Gastrocnemius medialis (tissue), 4 donors: ENCODE results near the gene LIX1.

Source experiments
- CTCF ChIP-seq, 5 experiments: fragments of 450-650 bp in 3 of 5; fragments of 200-600 bp in 2 of 5; sonication (generic) in 2 of 5; IDR thresholded peaks in 4 of 5; conservative IDR thresholded peaks in 1 of 5; 1 replicate in 4 of 5; 2 replicates in 1 of 5; pipeline ENCODE4 v1.5.1; 2016 to 2019; ENCODE audit warnings: antibody characterized with exemption in 5 of 5, mild to moderate bottlenecking in 3 of 5, moderate library complexity in 3 of 5
- POLR2A ChIP-seq, 2 donors: fragments of 450-650 bp; IDR thresholded peaks; one replicate each; pipeline ENCODE4 v1.6.1; 2017; ENCODE audit warnings: antibody characterized with exemption in 2 of 2, mild to moderate bottlenecking in 2 of 2, moderate library complexity in 2 of 2

GRCh38 chr5:97121848-97122247 is 20.6 kb downstream of the LIX1 start:
- no peak for TF ChIP-seq POLR2A (IDR thresholded peaks at IDR 0.05)
- no peak for TF ChIP-seq CTCF (IDR thresholded peaks at IDR 0.05 in 4 of 5, conservative IDR thresholded peaks at IDR 0.05 in 1 of 5)
